Chondrocyte (in vitro differentiated cells): Measurements from ENCODE around the gene TFAP2E. TPM values are rescaled to one million over a fixed set of nuclear protein-coding genes. Genes with fewer than 3 reads are reported as not detected.

Experiments used
- DNase-seq: peaks from one replicate; pipeline ENCODE4 v3.0.0; 2021; ENCODE audit warnings: mixed read lengths, low spot score
- H3K27ac Mint-ChIP-seq: one replicate; pipeline ENCODE4 v1.8.0; 2021; ENCODE audit warnings: mild to moderate bottlenecking, moderate library complexity, mixed read lengths; ENCODE audit not compliant: unreplicated experiment
- H3K27me3 Mint-ChIP-seq: 2 replicates; pipeline ENCODE4 v1.8.0; 2021; ENCODE audit warnings: low read depth, mixed read lengths
- H3K36me3 Mint-ChIP-seq: 2 replicates; pipeline ENCODE4 v1.8.0; 2021; ENCODE audit warnings: low read depth, mixed read lengths
- H3K4me1 Mint-ChIP-seq: 2 replicates; pipeline ENCODE4 v1.8.0; 2021; ENCODE audit warnings: low read depth, mild to moderate bottlenecking, mixed read lengths
- H3K4me3 Mint-ChIP-seq: one replicate; pipeline ENCODE4 v1.8.0; 2021; ENCODE audit warnings: mild to moderate bottlenecking, moderate library complexity, mixed read lengths; ENCODE audit not compliant: unreplicated experiment
- H3K9me3 Mint-ChIP-seq: 2 replicates; pipeline ENCODE4 v1.8.0; 2021; ENCODE audit warnings: low read depth, mixed read lengths
- total RNA-seq: library from RNA; stranded (reverse); gene quantifications from 3 replicates; pipeline ENCODE4 v1.2.1, GENCODE V29; 2021
- TF ChIP-seq, protein P1 (sequence below): fragments of 200-600 bp; sonication (generic); IDR thresholded peaks from 2 replicates; pipeline ENCODE4 v1.5.0; 2021; ENCODE audit warnings: antibody characterized with exemption, mild to moderate bottlenecking, moderate library complexity

Gene TFAP2E
- total RNA-seq, 1 donor from 2014 or later: 0.97 TPM

GRCh38 chr1:35557118-35557610 lies 15.9 kb upstream of the TFAP2E start, which contains the start of gene KIAA0319L:
TSS of gene KIAA0319L (minus strand) at chr1:35557403. CDS start at chr1:35554491, 2,912 bp downstream.
- DNase-seq: peak; percentile 97
- TF ChIP-seq, protein P1, sequence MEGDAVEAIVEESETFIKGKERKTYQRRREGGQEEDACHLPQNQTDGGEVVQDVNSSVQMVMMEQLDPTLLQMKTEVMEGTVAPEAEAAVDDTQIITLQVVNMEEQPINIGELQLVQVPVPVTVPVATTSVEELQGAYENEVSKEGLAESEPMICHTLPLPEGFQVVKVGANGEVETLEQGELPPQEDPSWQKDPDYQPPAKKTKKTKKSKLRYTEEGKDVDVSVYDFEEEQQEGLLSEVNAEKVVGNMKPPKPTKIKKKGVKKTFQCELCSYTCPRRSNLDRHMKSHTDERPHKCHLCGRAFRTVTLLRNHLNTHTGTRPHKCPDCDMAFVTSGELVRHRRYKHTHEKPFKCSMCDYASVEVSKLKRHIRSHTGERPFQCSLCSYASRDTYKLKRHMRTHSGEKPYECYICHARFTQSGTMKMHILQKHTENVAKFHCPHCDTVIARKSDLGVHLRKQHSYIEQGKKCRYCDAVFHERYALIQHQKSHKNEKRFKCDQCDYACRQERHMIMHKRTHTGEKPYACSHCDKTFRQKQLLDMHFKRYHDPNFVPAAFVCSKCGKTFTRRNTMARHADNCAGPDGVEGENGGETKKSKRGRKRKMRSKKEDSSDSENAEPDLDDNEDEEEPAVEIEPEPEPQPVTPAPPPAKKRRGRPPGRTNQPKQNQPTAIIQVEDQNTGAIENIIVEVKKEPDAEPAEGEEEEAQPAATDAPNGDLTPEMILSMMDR: peak; percentile 26

DNA sequence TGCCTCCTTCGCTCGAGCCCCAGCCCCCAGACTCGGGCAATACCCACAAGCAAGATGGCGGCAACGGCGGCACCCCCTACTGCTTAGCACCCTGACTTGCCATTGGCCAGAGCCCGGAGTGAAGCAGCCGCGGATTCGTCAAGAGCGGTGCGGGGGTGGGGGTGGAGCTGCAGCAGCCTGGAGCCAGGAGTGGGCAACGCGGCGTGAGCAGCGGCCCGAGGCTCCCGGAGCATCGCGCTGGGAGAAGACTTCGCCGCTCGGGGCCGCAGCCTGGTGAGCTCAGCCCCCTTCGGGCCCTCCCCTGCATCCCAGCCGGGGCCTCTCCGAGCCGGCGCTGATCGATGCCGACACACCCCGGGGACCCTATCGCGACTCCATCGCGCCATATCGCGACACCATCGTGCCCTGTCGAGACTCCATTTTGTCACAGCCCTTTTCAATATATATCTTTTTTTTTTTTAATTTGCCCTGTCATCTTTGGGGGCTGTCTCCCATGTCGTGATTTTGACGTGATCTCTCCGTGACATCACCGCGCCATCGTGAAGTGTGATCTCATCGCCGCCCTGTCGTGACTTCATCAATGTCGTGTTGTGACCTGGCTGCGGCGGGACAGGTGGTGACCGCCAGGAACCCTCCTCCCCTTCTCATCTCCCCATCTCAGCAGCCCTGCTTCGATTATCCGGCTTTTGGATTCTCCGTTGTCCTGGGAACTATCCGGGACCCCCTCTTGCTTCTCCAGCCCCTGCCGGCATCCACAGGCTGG lies 15.3 kb upstream of the TFAP2E start, which contains the start of gene NCDN:
NCDN (plus strand) TSS at position 189 of the 763 bp plus-strand sequence; CDS start at position 581, 392 bp downstream.
- TF ChIP-seq, protein P1: peak; percentile 7
- Mint-ChIP-seq H3K27ac (peak within 1 kb of the TSS; percentile 90), H3K4me1 (peaks cover 50% of the 10 kb centered on the region), H3K9me3 (no peaks in the 10 kb centered on the region), H3K36me3 (peaks cover 9% of the 10 kb centered on the region), H3K4me3 (peak within 1 kb of the TSS; percentile 97), H3K27me3 (no peaks in the 10 kb centered on the region)
- peak; percentile 99 for DNase-seq

More at GRCh38 chr1:35557118-35557610, 15.9 kb upstream of the TFAP2E start, which contains the start of gene KIAA0319L:
- Mint-ChIP-seq H3K27ac (peak within 1 kb of the TSS; percentile 90), H3K4me1 (peaks cover 50% of the 10 kb centered on the region), H3K4me3 (peak within 1 kb of the TSS; percentile 97), H3K27me3 (no peaks in the 10 kb centered on the region), H3K36me3 (peaks cover 7% of the 10 kb centered on the region), H3K9me3 (no peaks in the 10 kb centered on the region)

GRCh38 chr1:35558374-35559316 lies 14.5 kb upstream of the TFAP2E start:
- H3K36me3 Mint-ChIP-seq: peaks cover 6% of the 10 kb centered on the region
- peaks cover 50% of the 10 kb centered on the region for H3K4me1 Mint-ChIP-seq
- no peaks in the 10 kb centered on the region for H3K27me3 Mint-ChIP-seq
- peak overlapping the region; percentile 90 for H3K27ac Mint-ChIP-seq
- DNase-seq: no peak
- TF ChIP-seq, protein P1: peak; percentile 25
- no peaks in the 10 kb centered on the region for H3K9me3 Mint-ChIP-seq
- peak overlapping the region; percentile 97 for H3K4me3 Mint-ChIP-seq

GRCh38 chr1:35559317-35559944 lies 13.7 kb upstream of the TFAP2E start:
- H3K36me3 Mint-ChIP-seq: peaks cover 6% of the 10 kb centered on the region
- peak overlapping the region; percentile 71 for H3K27ac Mint-ChIP-seq
- H3K4me3 Mint-ChIP-seq: no peak overlapping the region
- no peaks in the 10 kb centered on the region for H3K27me3 Mint-ChIP-seq
- peaks cover 47% of the 10 kb centered on the region for H3K4me1 Mint-ChIP-seq
- no peaks in the 10 kb centered on the region for H3K9me3 Mint-ChIP-seq
- DNase-seq: no peak
- TF ChIP-seq, protein P1: no peak
